Common myeloid progenitor, CD34-positive (primary cell): ENCODE data around the gene C11orf71.
A peak's percentile ranks its signal among the peaks of the same experiment; 100 is the strongest.

Source experiments
- CTCF ChIA-PET: fragments of 350-600 bp; sonication (Branson Sonifier 250); formaldehyde crosslinking; loops from one replicate; lab custom pipeline; 2021; ENCODE audit warnings: antibody characterized with exemption; lab: Charles Lee
- POLR2A ChIA-PET: fragments of 350-600 bp; sonication (Branson Sonifier 250); formaldehyde crosslinking; loops from one replicate; lab custom pipeline; 2021; ENCODE audit warnings: antibody characterized with exemption; lab: Charles Lee
- DNase-seq, 3 donors: peaks; one replicate each; pipeline versions ENCODE4 v3.0.0 to v3.0.0-alpha.2; 2013
- H3K27ac ChIP-seq, 2 experiments: 1 replicate in 1 of 2; 2 replicates in 1 of 2; pipeline ENCODE4 v1.7.0; 2013; ENCODE audit warnings: inconsistent platforms in 2 of 2, low read length in 2 of 2, mild to moderate bottlenecking in 2 of 2, low read depth in 1 of 2, moderate library complexity in 1 of 2; ENCODE audit not compliant: severe bottlenecking in 2 of 2, insufficient read depth in 1 of 2, poor library complexity in 1 of 2
- H3K27me3 ChIP-seq, 5 experiments: replicated peaks in 2 of 5; 1 replicate in 3 of 5; 2 replicates in 2 of 5; pipeline versions ENCODE4 v1.6.1 to v1.7.0; 2013; ENCODE audit warnings: low read length in 4 of 5, mild to moderate bottlenecking in 2 of 5, moderate library complexity in 2 of 5, inconsistent platforms in 1 of 5; ENCODE audit not compliant: insufficient read depth in 5 of 5, control insufficient read depth in 4 of 5
- H3K36me3 ChIP-seq, 4 experiments: 1 replicate in 2 of 4; 2 replicates in 2 of 4; pipeline versions ENCODE4 v1.6.1 to v1.7.0; 2013; ENCODE audit warnings: low read length in 3 of 4, control low read depth in 1 of 4, mild to moderate bottlenecking in 1 of 4; ENCODE audit not compliant: control insufficient read depth in 4 of 4, insufficient read depth in 4 of 4
- H3K4me1 ChIP-seq, 4 experiments: 1 replicate in 3 of 4; 2 replicates in 1 of 4; pipeline versions ENCODE4 v1.6.1 to v1.7.1; 2013; ENCODE audit warnings: low read length in 3 of 4, mild to moderate bottlenecking in 3 of 4, control low read depth in 1 of 4, inconsistent platforms in 1 of 4, moderate library complexity in 1 of 4; ENCODE audit not compliant: control insufficient read depth in 4 of 4, insufficient read depth in 4 of 4; ENCODE audit errors: control extremely low read depth in 1 of 4
- H3K4me3 ChIP-seq, 7 experiments: 1 replicate in 4 of 7; 2 replicates in 3 of 7; pipeline versions ENCODE4 v1.5.1 to v1.7.0; 2013; ENCODE audit warnings: mild to moderate bottlenecking in 7 of 7, low read length in 6 of 7, moderate library complexity in 6 of 7, inconsistent platforms in 2 of 7, low read depth in 2 of 7, control low read depth in 1 of 7; ENCODE audit not compliant: insufficient read depth in 4 of 7, control insufficient read depth in 1 of 7; ENCODE audit errors: extremely low read depth in 1 of 7
- H3K9me3 ChIP-seq, 5 experiments: 1 replicate in 4 of 5; 2 replicates in 1 of 5; pipeline versions ENCODE4 v1.6.1 to v1.7.1; 2013; ENCODE audit warnings: low read length in 4 of 5, mild to moderate bottlenecking in 2 of 5, inconsistent platforms in 1 of 5, low read depth in 1 of 5, moderate library complexity in 1 of 5; ENCODE audit not compliant: control insufficient read depth in 4 of 5, insufficient read depth in 2 of 5; ENCODE audit errors: control extremely low read depth in 1 of 5
- WGBS: methylation state at CpG from one replicate; pipeline ENCODE4 v1.1.5; 2013; ENCODE audit not compliant: insufficient coverage; 5-methylcytosine and 5-hydroxymethylcytosine counted together

C11orf71 gene

GRCh38 chr11:114362326-114362725 lies 38.0 kb downstream of the C11orf71 start:
- H3K4me3 ChIP-seq, result no peak overlapping the region
- H3K27me3 ChIP-seq, result peaks cover 0 to 9% (median 2%) of the 10 kb centered on the region in 5 experiments
- H3K36me3 ChIP-seq, result no peaks in the 10 kb centered on the region
- DNase-seq, result no peak
- peaks cover 0 to 5% (median 2%) of the 10 kb centered on the region in 4 experiments for H3K4me1 ChIP-seq
- ChIA-PET POLR2A (no interaction called here), CTCF (no interaction called here)
- 100% methylated on average over 1 of the region's 4 CpGs for WGBS
- H3K27ac ChIP-seq, result no peak overlapping the region
- no peaks in the 10 kb centered on the region for H3K9me3 ChIP-seq

DNA sequence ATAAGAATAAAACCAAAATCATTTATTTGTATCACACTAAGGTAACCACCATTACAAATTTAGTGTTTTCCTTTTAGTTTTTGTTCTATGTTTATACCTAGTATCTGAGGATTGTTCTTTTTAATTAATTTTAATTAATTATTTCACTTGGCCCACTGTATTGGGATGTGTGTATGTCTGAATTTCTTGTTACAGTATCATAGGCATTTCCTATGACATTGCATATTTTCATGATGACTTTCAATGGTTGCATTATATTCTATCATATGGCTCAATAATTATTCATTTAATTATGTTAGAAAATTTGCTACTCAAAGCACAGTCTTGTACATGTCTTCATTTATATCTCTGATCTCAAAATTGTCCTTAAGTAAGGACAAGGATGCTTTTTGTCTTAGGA lies 41.0 kb downstream of the C11orf71 start:
- Histone ChIP-seq H3K4me1 (peaks cover 0 to 5% (median 2%) of the 10 kb centered on the region in 4 experiments), H3K36me3 (no peaks in the 10 kb centered on the region), H3K4me3 (no peak overlapping the region), H3K9me3 (no peaks in the 10 kb centered on the region), H3K27me3 (peaks cover 0 to 4% (median 0%) of the 10 kb centered on the region in 5 experiments), H3K27ac (no peak overlapping the region)
- ChIA-PET POLR2A (interaction anchor here (0.6 kb wide), 1 partner anchor 9 kb away, joined by 4 read pairs; no protein-coding TSS in a partner anchor), CTCF (interaction anchor here (0.8 to 1.0 kb wide), 2 partner anchors 9 to 12 kb away, joined by 3 read pairs; no protein-coding TSS in a partner anchor)
- no peak for DNase-seq

DNA sequence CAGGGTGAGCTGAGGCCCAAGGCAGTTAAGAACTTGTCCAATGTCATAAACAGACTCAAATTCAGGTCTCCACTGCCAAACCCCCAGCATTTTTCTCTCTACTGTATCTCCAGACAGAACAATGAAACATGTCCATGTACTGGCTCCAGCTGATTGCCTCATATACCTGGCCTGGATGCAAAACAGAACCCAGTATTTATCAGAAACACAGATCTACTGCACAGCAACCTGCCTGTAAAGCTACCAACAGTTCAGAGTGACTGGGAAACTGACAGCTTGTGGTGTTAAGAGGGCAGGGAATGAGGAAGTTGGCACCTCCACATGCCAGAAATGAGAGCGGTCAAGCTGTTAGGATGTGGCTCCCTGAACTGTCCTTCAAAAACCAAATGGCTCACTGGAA lies 41.6 kb downstream of the C11orf71 start:
- H3K27ac ChIP-seq, result no peak overlapping the region
- ChIA-PET CTCF (interaction anchor here (0.8 to 1.0 kb wide), 2 partner anchors 9 to 11 kb away, joined by 3 read pairs; no protein-coding TSS in a partner anchor), POLR2A (no interaction called here)
- no peak overlapping the region for H3K4me3 ChIP-seq
- no CpG with 5 or more reads among the region's 1 CpG for WGBS
- H3K9me3 ChIP-seq, result no peaks in the 10 kb centered on the region
- DNase-seq, result peak in 2 of 3 donors; percentile 41 to 61
- H3K4me1 ChIP-seq, result peaks cover 0 to 5% (median 2%) of the 10 kb centered on the region in 4 experiments
- H3K36me3 ChIP-seq, result no peaks in the 10 kb centered on the region
- H3K27me3 ChIP-seq, result peaks cover 0 to 2% (median 0%) of the 10 kb centered on the region in 5 experiments

GRCh38 chr11:114354076-114354475 lies 46.2 kb downstream of the C11orf71 start:
- no peak overlapping the region for H3K4me3 ChIP-seq
- whole genome bisulfite sequencing, result 93% methylated on average over 3 of the region's 3 CpGs
- H3K27me3 ChIP-seq, result peaks cover 0 to 1% (median 0%) of the 10 kb centered on the region in 5 experiments
- no peak overlapping the region for H3K27ac ChIP-seq
- peaks cover 0 to 5% (median 2%) of the 10 kb centered on the region in 4 experiments for H3K4me1 ChIP-seq
- ChIA-PET POLR2A (no interaction called here), CTCF (no interaction called here)
- DNase-seq, result no peak
- no peaks in the 10 kb centered on the region for H3K36me3 ChIP-seq
- no peaks in the 10 kb centered on the region for H3K9me3 ChIP-seq

GRCh38 chr11:114353443-114353842 lies 46.9 kb downstream of the C11orf71 start:
- Histone ChIP-seq H3K4me1 (peaks cover 0 to under 1% (median 0%) of the 10 kb centered on the region in 4 experiments), H3K27me3 (peaks cover 0 to 1% (median 0%) of the 10 kb centered on the region in 5 experiments), H3K9me3 (no peaks in the 10 kb centered on the region), H3K4me3 (no peak overlapping the region), H3K36me3 (no peaks in the 10 kb centered on the region), H3K27ac (no peak overlapping the region)
- DNase-seq, result no peak
- CTCF ChIA-PET, result no interaction called here
- WGBS, result 100% methylated on average over 1 of the region's 3 CpGs
- POLR2A ChIA-PET, result no interaction called here

GRCh38 chr11:114350022-114350421 lies 50.3 kb downstream of the C11orf71 start:
- WGBS, result 94% methylated on average over 7 of the region's 10 CpGs

More at GRCh38 chr11:114350022-114350421, 50.3 kb downstream of the C11orf71 start:
- CTCF ChIA-PET, result interaction anchor here (1.1 to 1.6 kb wide), 3 partner anchors 9 to 49 kb away, joined by 3 to 4 read pairs (median 3); no protein-coding TSS in a partner anchor
- no peak for DNase-seq
- Histone ChIP-seq H3K36me3 (no peaks in the 10 kb centered on the region), H3K4me1 (no peaks in the 10 kb centered on the region), H3K27me3 (peaks cover 0 to 1% (median 0%) of the 10 kb centered on the region in 5 experiments), H3K27ac (no peak overlapping the region), H3K9me3 (no peaks in the 10 kb centered on the region), H3K4me3 (no peak overlapping the region)
- POLR2A ChIA-PET, result no interaction called here
